GM21360 (cell line): ENCODE data around the gene UBE2G2.

Experiments used
- ATAC-seq: cut with Tn5 transposase; IDR thresholded peaks from one replicate; pipeline ENCODE4 v1.9.1; 2021; ENCODE audit warnings: mild to moderate bottlenecking, moderate library complexity; ENCODE audit not compliant: unreplicated experiment

UBE2G2 gene

GRCh38 chr21:44753357-44753756 lies 48.3 kb downstream of the UBE2G2 start:
- no peak for ATAC-seq

- no peak for ATAC-seq
Measured at GRCh38 chr21:44752671-44753235, 48.9 kb downstream of the UBE2G2 start.

- ATAC-seq, result no peak
Measured at GRCh38 chr21:44751799-44752636, 49.6 kb downstream of the UBE2G2 start.

GRCh38 chr21:44751186-44751798 lies 50.3 kb downstream of the UBE2G2 start:
- no peak for ATAC-seq

- no peak for ATAC-seq
Measured at GRCh38 chr21:44750675-44751025, 51.0 kb downstream of the UBE2G2 start.

GRCh38 chr21:44749759-44750674 lies 51.6 kb downstream of the UBE2G2 start:
- ATAC-seq, result no peak

GRCh38 chr21:44749116-44749758 lies 52.4 kb downstream of the UBE2G2 start:
- ATAC-seq, result no peak

- ATAC-seq, result no peak
Measured at GRCh38 chr21:44748621-44749020, 53.0 kb downstream of the UBE2G2 start.

GRCh38 chr21:44742418-44743153 lies 59.0 kb downstream of the UBE2G2 start:
- no peak for ATAC-seq

- no peak for ATAC-seq
Measured at GRCh38 chr21:44741921-44742320, 59.7 kb downstream of the UBE2G2 start.

- no peak for ATAC-seq
Measured at GRCh38 chr21:44740742-44741141, 60.9 kb downstream of the UBE2G2 start.

- no peak for ATAC-seq
Measured at GRCh38 chr21:44739316-44739715, 62.3 kb downstream of the UBE2G2 start.

- no peak for ATAC-seq
Measured at GRCh38 chr21:44738621-44739020, 63.0 kb downstream of the UBE2G2 start.

- ATAC-seq, result no peak
Measured at GRCh38 chr21:44737706-44738354, 63.8 kb downstream of the UBE2G2 start.

- no peak for ATAC-seq
Measured at GRCh38 chr21:44736291-44737004, 65.2 kb downstream of the UBE2G2 start.

GRCh38 chr21:44735821-44736220 lies 65.8 kb downstream of the UBE2G2 start:
- no peak for ATAC-seq

- ATAC-seq, result no peak
Measured at GRCh38 chr21:44734841-44735240, 66.8 kb downstream of the UBE2G2 start.

- no peak for ATAC-seq
Measured at GRCh38 chr21:44734026-44734745, 67.4 kb downstream of the UBE2G2 start.
